ENCODE data around the gene INTS13. TPM values are rescaled to one million over a fixed set of nuclear protein-coding genes. Genes with fewer than 3 reads are reported as not detected.
"Not testable (repeated sequence)": the region's sequence is repeated elsewhere in the genome, so short reads cannot be mapped to it uniquely, and the experiment has no call there.

Gene INTS13
- total and polyA plus RNA-seq, 4 donors, result 6.6 to 19.7 (median 10.2) TPM

DNA sequence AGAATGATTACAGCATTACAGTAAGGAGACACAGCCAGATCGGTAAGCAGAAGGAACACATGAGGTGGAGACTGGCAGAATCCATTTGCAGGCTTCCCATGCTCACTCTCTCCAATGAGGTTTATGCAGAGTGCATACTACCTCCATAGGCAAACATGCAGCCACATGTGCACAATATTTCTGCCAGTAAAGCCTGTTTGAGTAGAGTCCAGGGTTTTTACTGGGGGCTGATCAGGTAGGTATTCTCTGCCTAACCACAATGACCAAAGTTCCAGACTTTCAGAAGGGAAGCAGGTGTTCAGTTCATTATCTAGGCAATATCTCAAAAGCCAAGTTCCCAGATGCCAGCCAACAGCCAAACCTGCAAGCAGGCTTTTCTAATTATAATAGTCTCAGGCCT lies 31.1 kb downstream of the INTS13 start:
- Histone ChIP-seq H3K9ac (ENCODE audit: low read depth in 1 of 2, low read length in 2 of 2) (no peak overlapping the region), H3K9me3 (ENCODE audit: control insufficient read depth in 4 of 4, low read length in 3 of 4) (no peaks in the 10 kb centered on the region), H3K27me3 (ENCODE audit: control insufficient read depth in 4 of 4, insufficient read depth in 4 of 4, low read length in 3 of 4) (no peaks in the 10 kb centered on the region), H3K4me3 (ENCODE audit: low read depth in 1 of 3, low read length in 3 of 3) (no peak overlapping the region), H3K4me1 (ENCODE audit: control insufficient read depth in 4 of 4, insufficient read depth in 4 of 4, low read length in 3 of 4) (no peaks in the 10 kb centered on the region), H3K27ac (ENCODE audit: low read depth in 1 of 2, low read length in 2 of 2) (no peak overlapping the region), H3K36me3 (ENCODE audit: control insufficient read depth in 4 of 4, insufficient read depth in 3 of 4, low read depth in 1 of 4, low read length in 3 of 4) (peaks cover 3 to 13% (median 10%) of the 10 kb centered on the region in 4 donors)
- no peak for DNase-seq (ENCODE audit: low spot score)
- 77% methylated on average over 1 of the region's 1 CpG for WGBS
- TF ChIP-seq ZBTB33 (IDR thresholded peaks at IDR 0.05), result no peak
- TF ChIP-seq YY1 (IDR thresholded peaks at IDR 0.05), result no peak
- TF ChIP-seq HNF4A (conservative IDR thresholded peaks at IDR 0.05), result no peak
- no peak for TF ChIP-seq NR2F2 (IDR thresholded peaks at IDR 0.05)
- no peak for TF ChIP-seq CTCF (IDR thresholded peaks at IDR 0.05; ENCODE audit: low read depth, low read length, missing input control)
- TF ChIP-seq FOXA2 (IDR thresholded peaks at IDR 0.05), result no peak
- no peak for TF ChIP-seq JUND (IDR thresholded peaks at IDR 0.05)
- no peak for TF ChIP-seq GABPA (IDR thresholded peaks at IDR 0.05 in 1 of 2, conservative IDR thresholded peaks at IDR 0.05 in 1 of 2)
- TF ChIP-seq, protein P1, sequence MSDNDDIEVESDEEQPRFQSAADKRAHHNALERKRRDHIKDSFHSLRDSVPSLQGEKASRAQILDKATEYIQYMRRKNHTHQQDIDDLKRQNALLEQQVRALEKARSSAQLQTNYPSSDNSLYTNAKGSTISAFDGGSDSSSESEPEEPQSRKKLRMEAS (IDR thresholded peaks at IDR 0.05), result no peak
- TF ChIP-seq, protein P2, sequence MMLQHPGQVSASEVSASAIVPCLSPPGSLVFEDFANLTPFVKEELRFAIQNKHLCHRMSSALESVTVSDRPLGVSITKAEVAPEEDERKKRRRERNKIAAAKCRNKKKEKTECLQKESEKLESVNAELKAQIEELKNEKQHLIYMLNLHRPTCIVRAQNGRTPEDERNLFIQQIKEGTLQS (IDR thresholded peaks at IDR 0.05), result no peak
- TF ChIP-seq, protein P3, sequence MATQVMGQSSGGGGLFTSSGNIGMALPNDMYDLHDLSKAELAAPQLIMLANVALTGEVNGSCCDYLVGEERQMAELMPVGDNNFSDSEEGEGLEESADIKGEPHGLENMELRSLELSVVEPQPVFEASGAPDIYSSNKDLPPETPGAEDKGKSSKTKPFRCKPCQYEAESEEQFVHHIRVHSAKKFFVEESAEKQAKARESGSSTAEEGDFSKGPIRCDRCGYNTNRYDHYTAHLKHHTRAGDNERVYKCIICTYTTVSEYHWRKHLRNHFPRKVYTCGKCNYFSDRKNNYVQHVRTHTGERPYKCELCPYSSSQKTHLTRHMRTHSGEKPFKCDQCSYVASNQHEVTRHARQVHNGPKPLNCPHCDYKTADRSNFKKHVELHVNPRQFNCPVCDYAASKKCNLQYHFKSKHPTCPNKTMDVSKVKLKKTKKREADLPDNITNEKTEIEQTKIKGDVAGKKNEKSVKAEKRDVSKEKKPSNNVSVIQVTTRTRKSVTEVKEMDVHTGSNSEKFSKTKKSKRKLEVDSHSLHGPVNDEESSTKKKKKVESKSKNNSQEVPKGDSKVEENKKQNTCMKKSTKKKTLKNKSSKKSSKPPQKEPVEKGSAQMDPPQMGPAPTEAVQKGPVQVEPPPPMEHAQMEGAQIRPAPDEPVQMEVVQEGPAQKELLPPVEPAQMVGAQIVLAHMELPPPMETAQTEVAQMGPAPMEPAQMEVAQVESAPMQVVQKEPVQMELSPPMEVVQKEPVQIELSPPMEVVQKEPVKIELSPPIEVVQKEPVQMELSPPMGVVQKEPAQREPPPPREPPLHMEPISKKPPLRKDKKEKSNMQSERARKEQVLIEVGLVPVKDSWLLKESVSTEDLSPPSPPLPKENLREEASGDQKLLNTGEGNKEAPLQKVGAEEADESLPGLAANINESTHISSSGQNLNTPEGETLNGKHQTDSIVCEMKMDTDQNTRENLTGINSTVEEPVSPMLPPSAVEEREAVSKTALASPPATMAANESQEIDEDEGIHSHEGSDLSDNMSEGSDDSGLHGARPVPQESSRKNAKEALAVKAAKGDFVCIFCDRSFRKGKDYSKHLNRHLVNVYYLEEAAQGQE (IDR thresholded peaks at IDR 0.05), result no peak

GRCh38 chr12:26906024-26906423 lies 31.8 kb downstream of the INTS13 start:
- no peak overlapping the region for H3K4me3 ChIP-seq (ENCODE audit: low read depth in 1 of 3, low read length in 3 of 3)
- H3K27ac ChIP-seq (ENCODE audit: low read depth in 1 of 2, low read length in 2 of 2), result no peak overlapping the region
- no peak for TF ChIP-seq FOXA2 (IDR thresholded peaks at IDR 0.05)
- WGBS, result 44% methylated on average over 1 of the region's 1 CpG
- no peak overlapping the region for H3K9ac ChIP-seq (ENCODE audit: low read depth in 1 of 2, low read length in 2 of 2)
- H3K9me3 ChIP-seq (ENCODE audit: control insufficient read depth in 4 of 4, low read length in 3 of 4), result no peaks in the 10 kb centered on the region
- H3K4me1 ChIP-seq (ENCODE audit: control insufficient read depth in 4 of 4, insufficient read depth in 4 of 4, low read length in 3 of 4), result no peaks in the 10 kb centered on the region
- H3K27me3 ChIP-seq (ENCODE audit: control insufficient read depth in 4 of 4, insufficient read depth in 4 of 4, low read length in 3 of 4), result no peaks in the 10 kb centered on the region
- no peak for DNase-seq (ENCODE audit: low spot score)
- peaks cover 3 to 11% (median 10%) of the 10 kb centered on the region in 4 donors for H3K36me3 ChIP-seq (ENCODE audit: control insufficient read depth in 4 of 4, insufficient read depth in 3 of 4, low read depth in 1 of 4, low read length in 3 of 4)

- H3K4me1 ChIP-seq (ENCODE audit: control insufficient read depth in 4 of 4, insufficient read depth in 4 of 4, low read length in 3 of 4), result not testable (repeated sequence)
These were observed 34.4 kb downstream of the INTS13 start for GRCh38 chr12:26903396-26903795.

More at GRCh38 chr12:26903396-26903795, 34.4 kb downstream of the INTS13 start:
- not testable (repeated sequence) for H3K9me3 ChIP-seq (ENCODE audit: control insufficient read depth in 4 of 4, low read length in 3 of 4); H3K9ac ChIP-seq (ENCODE audit: low read depth in 1 of 2, low read length in 2 of 2); H3K36me3 ChIP-seq (ENCODE audit: control insufficient read depth in 4 of 4, insufficient read depth in 3 of 4, low read depth in 1 of 4, low read length in 3 of 4); H3K4me3 ChIP-seq (ENCODE audit: low read depth in 1 of 3, low read length in 3 of 3); H3K27ac ChIP-seq (ENCODE audit: low read depth in 1 of 2, low read length in 2 of 2); DNase-seq (ENCODE audit: low spot score); H3K27me3 ChIP-seq (ENCODE audit: control insufficient read depth in 4 of 4, insufficient read depth in 4 of 4, low read length in 3 of 4)
- 99% methylated on average over 2 of the region's 3 CpGs for WGBS

Measured in liver (tissue), 9 donors.